Endothelial cell of umbilical vein (primary cell): ENCODE measurements around the gene LHX5.

Experiments
- CTCF ChIP-seq, 2 donors: IDR thresholded peaks; 1 replicate in 1 of 2; 2 replicates in 1 of 2; pipeline ENCODE4 v1.5.1; 2011; ENCODE audit warnings: low read length in 2 of 2, mild to moderate bottlenecking in 2 of 2, moderate library complexity in 2 of 2, control low read depth in 1 of 2, inconsistent platforms in 1 of 2, low read depth in 1 of 2; ENCODE audit not compliant: insufficient read depth in 1 of 2; ENCODE audit errors: extremely low read depth in 1 of 2
- EZH2 ChIP-seq: IDR thresholded peaks from 2 replicates; pipeline ENCODE4 v1.6.1; 2012; ENCODE audit warnings: borderline replicate concordance, low read depth, mild to moderate bottlenecking, moderate library complexity, low read length, inconsistent platforms; ENCODE audit not compliant: severe bottlenecking
- FOS ChIP-seq: IDR thresholded peaks from 2 replicates; pipeline ENCODE4 v1.6.1; 2011; ENCODE audit warnings: mild to moderate bottlenecking, low read length, moderate library complexity, borderline replicate concordance; ENCODE audit not compliant: insufficient read depth
- MAX ChIP-seq: IDR thresholded peaks from 2 replicates; pipeline ENCODE4 v1.6.1; 2011; ENCODE audit not compliant: insufficient read depth, insufficient read length
- POLR2A ChIP-seq: IDR thresholded peaks from 2 replicates; pipeline ENCODE4 v1.6.1; 2012; ENCODE audit warnings: low read depth, mild to moderate bottlenecking, control low read depth, low read length
- POLR2AphosphoS5 ChIP-seq: IDR thresholded peaks from 2 replicates; pipeline ENCODE4 v1.6.1; 2012; ENCODE audit warnings: low read depth, mild to moderate bottlenecking, control low read depth, low read length, moderate library complexity; ENCODE audit not compliant: insufficient read depth

- TF ChIP-seq POLR2A, result no peak
- TF ChIP-seq CTCF (IDR thresholded peaks at IDR 0.05; ENCODE audit: extremely low read depth in 1 of 2, insufficient read depth in 1 of 2, low read depth in 1 of 2, low read length in 2 of 2), result no peak
- TF ChIP-seq FOS, result no peak
- no peak for TF ChIP-seq POLR2AphosphoS5
- no peak for TF ChIP-seq MAX
- no peak for TF ChIP-seq EZH2
Measured at GRCh38 chr12:113445544-113446171, 26.0 kb downstream of the LHX5 start.
